Ishikawa (cell line): ENCODE data around the gene PTPRA.

Experiments used
- EP300 ChIP-seq: IDR thresholded peaks from 2 replicates; pipeline ENCODE4 v1.6.1; 2012; ENCODE audit warnings: borderline replicate concordance
- MAX ChIP-seq: IDR thresholded peaks from 2 replicates; pipeline ENCODE4 v1.6.1; 2012
- NFIC ChIP-seq: IDR thresholded peaks from 2 replicates; pipeline ENCODE4 v1.6.1; 2012
- TF ChIP-seq, protein P1 (sequence below): IDR thresholded peaks from 2 replicates; pipeline ENCODE4 v1.6.1; 2012; ENCODE audit warnings: low read depth, mild to moderate bottlenecking

DNA sequence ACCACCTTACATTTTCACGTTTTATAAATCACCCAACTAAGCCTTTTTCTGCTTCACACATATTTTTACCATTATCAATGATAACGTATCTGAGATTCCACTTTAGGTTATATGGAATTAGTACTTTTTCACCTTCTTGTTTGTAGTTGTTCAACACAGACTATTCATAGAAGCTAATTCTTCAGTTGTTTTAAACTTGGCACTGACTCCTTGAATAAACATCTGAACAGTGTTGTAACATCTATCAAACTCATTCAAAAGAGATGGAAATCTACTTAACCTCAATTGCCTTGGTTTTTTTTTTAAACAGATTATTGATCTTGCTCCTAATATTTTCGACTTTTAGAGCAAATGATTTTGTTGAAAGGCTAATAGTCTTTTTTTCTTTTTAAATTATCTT is 34.2 kb downstream of the PTPRA start:
- TF ChIP-seq, protein P1, sequence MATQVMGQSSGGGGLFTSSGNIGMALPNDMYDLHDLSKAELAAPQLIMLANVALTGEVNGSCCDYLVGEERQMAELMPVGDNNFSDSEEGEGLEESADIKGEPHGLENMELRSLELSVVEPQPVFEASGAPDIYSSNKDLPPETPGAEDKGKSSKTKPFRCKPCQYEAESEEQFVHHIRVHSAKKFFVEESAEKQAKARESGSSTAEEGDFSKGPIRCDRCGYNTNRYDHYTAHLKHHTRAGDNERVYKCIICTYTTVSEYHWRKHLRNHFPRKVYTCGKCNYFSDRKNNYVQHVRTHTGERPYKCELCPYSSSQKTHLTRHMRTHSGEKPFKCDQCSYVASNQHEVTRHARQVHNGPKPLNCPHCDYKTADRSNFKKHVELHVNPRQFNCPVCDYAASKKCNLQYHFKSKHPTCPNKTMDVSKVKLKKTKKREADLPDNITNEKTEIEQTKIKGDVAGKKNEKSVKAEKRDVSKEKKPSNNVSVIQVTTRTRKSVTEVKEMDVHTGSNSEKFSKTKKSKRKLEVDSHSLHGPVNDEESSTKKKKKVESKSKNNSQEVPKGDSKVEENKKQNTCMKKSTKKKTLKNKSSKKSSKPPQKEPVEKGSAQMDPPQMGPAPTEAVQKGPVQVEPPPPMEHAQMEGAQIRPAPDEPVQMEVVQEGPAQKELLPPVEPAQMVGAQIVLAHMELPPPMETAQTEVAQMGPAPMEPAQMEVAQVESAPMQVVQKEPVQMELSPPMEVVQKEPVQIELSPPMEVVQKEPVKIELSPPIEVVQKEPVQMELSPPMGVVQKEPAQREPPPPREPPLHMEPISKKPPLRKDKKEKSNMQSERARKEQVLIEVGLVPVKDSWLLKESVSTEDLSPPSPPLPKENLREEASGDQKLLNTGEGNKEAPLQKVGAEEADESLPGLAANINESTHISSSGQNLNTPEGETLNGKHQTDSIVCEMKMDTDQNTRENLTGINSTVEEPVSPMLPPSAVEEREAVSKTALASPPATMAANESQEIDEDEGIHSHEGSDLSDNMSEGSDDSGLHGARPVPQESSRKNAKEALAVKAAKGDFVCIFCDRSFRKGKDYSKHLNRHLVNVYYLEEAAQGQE: no peak
- no peak for TF ChIP-seq EP300
- TF ChIP-seq NFIC: no peak
- no peak for TF ChIP-seq MAX
